Activated naive CD4-positive, alpha-beta T cell (primary cell): ENCODE data around the gene DROSHA.
"Not testable (repeated sequence)": the region's sequence is repeated elsewhere in the genome, so short reads cannot be mapped to it uniquely, and the experiment has no call there.

Experiments
- DNase-seq, 4 experiments: peaks; one replicate each; lab custom pipeline; 2025; lab: John Stamatoyannopoulos, UW

The DROSHA gene

GRCh38 chr5:31416547-31416946, 115.3 kb downstream of the DROSHA start:
- DNase-seq = no peak

- DNase-seq = no peak
These were observed 115.9 kb downstream of the DROSHA start for GRCh38 chr5:31415960-31416359.

- DNase-seq = no peak
These were observed 116.6 kb downstream of the DROSHA start for GRCh38 chr5:31415009-31415923.

DNA sequence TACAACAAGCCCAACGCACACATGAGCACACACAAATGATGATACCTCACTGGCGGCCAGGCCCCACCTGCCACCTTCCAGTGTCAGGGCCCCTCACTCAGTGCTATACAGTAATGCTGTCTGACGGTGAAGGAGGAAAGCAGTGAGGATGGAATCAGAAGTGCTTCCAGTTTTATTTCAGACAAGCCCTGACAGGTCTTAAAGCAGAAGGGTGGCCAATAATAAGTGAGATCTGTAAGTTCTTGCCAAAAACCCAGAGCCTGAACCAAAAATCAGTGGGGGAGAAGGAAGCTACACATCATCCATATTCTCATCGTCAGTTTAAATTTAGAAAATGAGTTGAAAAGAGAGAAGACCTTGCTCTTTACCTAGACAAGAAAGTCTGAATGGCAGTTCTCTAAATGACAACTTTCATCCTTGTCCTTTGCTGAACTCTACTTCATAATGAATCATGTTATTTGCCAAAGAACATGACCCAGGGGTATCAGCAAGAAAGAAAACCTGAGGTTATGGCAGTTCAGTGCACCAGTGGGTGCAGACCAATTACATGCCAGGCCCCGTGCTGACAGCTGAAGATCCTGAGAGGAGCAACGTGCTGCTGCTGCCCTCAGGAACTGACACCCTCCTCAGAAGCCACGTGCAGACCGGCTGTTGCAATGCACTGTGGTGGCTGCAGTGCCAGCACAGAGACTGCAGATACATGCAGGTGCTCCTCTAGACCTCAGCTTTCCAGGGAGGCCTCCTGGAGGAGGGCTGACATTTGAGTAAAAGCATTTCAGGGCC, 118.7 kb downstream of the DROSHA start:
- DNase-seq = no peak

- no peak for DNase-seq
These were observed 119.6 kb downstream of the DROSHA start for GRCh38 chr5:31412324-31412723.

DNA sequence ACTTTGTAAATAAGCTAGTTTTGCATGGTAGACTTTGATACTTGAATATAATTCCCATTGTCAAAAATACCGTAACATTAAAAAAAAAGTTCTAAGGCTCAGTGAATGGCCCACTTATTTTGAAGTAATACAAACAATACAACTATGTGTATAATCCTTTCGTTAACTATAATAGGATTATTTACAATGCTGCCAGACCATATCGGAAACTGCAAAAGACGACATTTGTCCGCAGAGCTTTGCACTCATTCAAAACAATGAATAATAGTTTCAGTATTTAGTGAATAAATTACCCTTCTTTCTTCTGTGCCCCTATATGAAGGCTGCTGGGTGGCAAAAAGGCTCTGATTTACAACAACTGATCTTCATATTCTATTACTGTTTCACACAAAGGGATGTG, 121.8 kb downstream of the DROSHA start:
- no peak for DNase-seq

GRCh38 chr5:31408814-31409213, 123.1 kb downstream of the DROSHA start:
- DNase-seq = no peak

DNA sequence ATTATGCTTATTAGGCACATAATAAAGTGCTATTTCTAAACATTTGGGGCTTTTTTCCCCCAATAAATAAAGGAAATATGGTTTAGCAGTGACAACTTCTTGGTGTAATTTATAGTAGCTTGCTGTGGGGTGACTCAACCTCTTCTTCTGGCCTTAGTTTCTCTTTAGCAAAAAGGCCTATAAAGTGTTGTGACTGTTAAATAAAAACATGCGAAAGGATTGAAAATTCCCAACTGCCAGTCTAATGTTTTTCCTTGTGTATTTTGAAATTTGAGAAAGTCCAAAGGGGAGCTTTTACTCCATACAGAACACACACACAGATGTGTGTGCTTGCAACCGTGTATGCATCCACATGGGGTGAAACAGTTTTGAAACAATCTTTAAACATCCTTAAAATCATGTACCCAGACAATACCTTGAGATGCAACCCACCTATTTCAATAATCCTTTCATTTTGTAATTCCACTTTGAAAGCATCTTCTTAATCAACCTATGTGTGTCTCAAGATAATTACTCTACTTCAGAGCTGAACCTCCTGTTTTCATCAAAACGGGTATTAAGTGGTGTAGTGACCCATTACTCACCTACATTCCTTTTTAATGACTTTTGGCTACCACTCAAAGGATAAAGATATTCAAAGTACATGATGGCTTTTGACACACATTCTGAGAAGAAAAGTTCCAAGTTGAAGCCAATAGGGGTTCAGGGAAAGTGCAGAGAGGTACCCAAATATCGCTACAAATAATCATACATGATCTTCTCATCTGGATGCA, 123.8 kb downstream of the DROSHA start:
- DNase-seq = no peak

DNA sequence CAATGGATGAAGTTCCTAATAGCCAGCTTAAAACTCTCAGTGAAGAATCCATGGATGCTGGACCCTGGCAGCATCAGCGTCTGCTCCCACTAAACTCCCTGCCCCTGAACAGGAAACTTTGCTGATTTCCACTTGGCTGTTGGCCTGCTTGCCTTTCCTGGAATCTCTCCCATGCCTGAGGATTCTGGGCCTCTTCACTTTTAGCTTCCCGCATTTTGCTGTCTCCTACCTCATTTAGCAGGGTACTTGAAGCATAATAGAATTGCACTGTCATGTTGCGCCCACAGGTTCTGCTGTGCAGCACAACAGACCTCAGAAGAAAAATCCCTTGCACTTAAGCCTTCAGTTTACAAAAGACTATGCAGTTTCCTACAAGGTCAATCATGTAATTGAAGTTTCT, 127.6 kb downstream of the DROSHA start:
- DNase-seq = no peak

DNA sequence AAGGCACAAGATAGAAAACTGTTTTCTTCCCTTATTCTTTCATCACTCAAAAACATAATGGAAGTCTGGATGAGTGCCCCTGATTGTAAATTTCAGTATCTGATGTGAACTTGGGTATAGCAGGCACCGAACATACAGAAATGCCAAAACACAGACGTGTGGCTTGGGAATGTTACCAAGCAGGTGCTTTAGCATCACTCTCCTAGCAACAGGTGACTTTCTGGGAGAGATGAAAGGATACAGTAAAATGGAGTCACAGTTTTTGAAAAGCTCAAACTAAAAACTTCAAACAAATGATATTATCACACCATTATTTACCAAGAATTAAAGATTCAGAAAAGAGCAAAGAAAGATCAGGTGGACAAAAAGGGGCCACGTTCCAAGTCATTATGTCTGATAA, 130.2 kb downstream of the DROSHA start:
- no peak for DNase-seq

GRCh38 chr5:31397926-31398557, 133.9 kb downstream of the DROSHA start:
- DNase-seq = no peak

DNA sequence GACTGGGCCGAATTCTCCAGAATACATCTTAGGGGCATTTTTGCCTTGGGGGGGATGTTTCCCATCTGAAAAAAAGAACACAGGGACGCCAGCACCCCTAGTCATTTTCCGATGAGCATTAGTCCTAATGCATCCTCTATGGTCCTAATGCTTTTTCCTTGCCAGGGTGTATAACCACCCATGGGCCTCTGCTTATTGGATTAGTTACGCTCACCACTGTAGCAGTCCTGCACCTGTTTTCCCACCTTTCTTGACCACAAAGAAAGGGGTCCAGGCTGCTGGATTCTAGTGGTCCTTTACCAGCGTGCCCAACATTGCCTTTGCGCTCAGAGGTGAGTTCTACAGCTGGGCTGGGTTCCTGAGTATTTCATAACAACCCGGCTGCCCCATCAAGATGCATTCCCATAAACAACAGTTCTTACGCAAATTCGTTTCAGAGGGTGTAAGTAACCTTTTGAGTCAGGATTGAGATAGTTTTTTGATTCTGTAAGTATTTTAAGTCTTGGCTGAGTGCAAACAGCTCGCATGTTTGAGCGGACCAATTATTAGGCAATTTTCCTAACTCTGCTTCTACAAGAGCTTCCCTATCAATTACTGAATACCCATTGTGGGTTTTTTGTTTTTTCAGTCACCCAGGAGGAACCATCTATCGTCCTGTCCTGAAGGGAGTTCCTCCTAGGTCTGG, 135.1 kb downstream of the DROSHA start:
- no peak for DNase-seq

- not testable (repeated sequence) for DNase-seq
These were observed 136.3 kb downstream of the DROSHA start for GRCh38 chr5:31395450-31396045.

- no peak for DNase-seq
These were observed 138.8 kb downstream of the DROSHA start for GRCh38 chr5:31393126-31393525.

- no peak for DNase-seq
These were observed 139.8 kb downstream of the DROSHA start for GRCh38 chr5:31392061-31392460.

DNA sequence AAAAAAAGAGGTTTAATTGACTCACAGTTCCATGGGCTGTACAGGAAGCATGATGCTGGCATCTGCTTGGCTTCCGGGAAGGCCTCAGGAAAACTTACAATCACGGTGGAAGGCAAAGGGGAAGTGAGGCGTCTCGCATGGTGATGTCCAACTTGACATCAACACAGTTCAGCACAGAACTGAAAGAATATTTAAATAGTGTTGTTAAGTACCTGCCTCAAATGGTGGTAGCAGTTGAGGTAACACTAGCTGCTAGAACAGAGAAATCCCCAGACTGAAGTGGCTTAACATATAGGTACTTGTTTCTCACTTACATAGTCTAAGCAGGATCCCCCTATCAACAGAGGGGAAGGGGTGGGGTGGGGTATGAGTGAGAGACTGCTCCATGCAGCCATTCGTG, 141.6 kb downstream of the DROSHA start:
- DNase-seq = no peak

- DNase-seq = no peak
These were observed 145.9 kb downstream of the DROSHA start for GRCh38 chr5:31385774-31386537.

DNA sequence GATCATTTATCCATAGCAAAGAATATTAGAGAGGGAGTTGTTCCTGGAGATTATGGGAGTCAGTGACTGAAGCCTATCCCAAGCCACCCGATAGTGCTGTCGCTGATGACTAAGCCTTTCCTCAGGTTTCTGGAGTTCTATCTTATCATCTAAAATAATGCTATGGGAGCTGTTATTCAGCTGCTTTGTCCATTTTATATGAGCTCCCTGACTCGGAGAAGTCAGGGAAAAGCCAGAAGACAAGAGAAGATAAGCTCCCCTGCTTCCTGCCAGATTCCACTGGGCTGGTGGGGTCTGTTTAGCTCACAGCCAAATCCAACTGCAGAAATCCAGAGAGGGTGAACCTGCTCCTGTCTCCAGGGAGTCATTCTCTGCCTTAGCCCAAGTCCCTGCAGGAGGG, 148.2 kb downstream of the DROSHA start:
- DNase-seq = no peak

DNA sequence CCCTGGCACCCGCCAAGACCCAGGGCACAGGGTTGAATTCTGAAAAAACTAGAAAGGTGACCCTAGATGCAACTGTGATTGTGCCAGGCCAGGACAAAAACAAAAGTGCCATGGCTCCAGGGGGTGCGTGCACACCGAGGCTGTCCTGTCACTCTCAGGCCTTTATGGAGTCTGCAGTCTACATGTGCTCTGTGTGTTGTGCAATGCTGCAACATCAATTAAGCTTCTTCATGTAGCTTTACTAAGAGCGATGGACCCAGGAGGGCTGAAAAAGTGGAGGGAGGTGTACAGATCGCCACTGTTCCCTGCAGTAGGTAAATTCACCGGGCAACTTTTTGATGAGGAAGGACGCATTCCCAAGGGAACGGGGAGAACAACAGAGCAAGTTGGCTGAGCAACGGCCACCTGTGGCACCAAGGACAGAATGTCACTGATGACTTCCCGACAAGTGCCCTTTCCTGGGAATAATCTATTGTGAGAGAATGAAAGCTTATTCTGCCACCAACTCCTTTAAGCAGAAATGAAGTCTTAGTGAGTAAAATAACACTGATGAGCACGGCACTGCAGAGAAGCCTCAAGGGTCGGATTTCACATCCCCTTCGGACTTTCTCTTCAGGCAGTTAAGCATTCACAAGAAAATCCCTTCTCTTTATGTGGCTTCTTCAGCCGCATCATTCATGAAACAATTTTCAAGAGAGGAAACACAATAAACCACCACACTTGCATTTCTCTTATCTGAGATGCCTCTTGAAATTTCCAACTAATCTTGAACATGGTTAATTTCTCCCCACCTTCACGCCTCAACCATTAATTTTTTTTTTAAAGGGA, 149.6 kb downstream of the DROSHA start:
- DNase-seq = no peak
